ENCODE data around the gene FBXW8. TPM values are rescaled to one million over a fixed set of nuclear protein-coding genes. Genes with fewer than 3 reads are reported as not detected.
"Not testable (repeated sequence)": the region's sequence is repeated elsewhere in the genome, so short reads cannot be mapped to it uniquely, and the experiment has no call there.

The FBXW8 gene
- total and polyA plus RNA-seq, 4 donors, result 1.9 to 7.1 (median 4.9) TPM

DNA sequence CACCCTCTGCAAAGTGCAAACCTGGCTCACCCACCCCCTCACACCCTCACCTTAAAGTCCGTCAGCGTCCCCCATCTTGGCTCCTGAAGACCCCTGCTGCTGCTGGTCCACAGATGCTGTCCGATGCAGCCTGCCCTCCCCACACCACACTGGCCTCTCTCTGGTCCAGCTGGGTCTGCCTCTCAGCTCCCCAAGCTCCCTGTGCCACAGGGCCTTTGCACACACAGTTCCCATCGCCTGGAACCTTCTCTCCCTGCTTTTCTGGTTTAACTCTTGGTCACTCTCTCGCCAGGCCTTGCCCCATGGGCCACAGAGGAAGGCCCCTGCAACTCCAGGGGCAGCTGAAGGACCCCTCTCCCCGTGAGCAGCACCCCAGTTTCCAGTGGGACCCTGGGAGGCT, 143.5 kb downstream of the FBXW8 start:
- no peak overlapping the region for H3K9ac ChIP-seq (ENCODE audit: low read depth in 1 of 2, low read length in 2 of 2)
- no peaks in the 10 kb centered on the region for H3K4me1 ChIP-seq (ENCODE audit: control insufficient read depth in 4 of 4, insufficient read depth in 4 of 4, low read length in 3 of 4)
- WGBS, result 92% methylated on average over 6 of the region's 6 CpGs
- TF ChIP-seq, protein P1, sequence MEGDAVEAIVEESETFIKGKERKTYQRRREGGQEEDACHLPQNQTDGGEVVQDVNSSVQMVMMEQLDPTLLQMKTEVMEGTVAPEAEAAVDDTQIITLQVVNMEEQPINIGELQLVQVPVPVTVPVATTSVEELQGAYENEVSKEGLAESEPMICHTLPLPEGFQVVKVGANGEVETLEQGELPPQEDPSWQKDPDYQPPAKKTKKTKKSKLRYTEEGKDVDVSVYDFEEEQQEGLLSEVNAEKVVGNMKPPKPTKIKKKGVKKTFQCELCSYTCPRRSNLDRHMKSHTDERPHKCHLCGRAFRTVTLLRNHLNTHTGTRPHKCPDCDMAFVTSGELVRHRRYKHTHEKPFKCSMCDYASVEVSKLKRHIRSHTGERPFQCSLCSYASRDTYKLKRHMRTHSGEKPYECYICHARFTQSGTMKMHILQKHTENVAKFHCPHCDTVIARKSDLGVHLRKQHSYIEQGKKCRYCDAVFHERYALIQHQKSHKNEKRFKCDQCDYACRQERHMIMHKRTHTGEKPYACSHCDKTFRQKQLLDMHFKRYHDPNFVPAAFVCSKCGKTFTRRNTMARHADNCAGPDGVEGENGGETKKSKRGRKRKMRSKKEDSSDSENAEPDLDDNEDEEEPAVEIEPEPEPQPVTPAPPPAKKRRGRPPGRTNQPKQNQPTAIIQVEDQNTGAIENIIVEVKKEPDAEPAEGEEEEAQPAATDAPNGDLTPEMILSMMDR (IDR thresholded peaks at IDR 0.05; ENCODE audit: low read depth, low read length, missing input control), result no peak
- TF ChIP-seq, protein P2, sequence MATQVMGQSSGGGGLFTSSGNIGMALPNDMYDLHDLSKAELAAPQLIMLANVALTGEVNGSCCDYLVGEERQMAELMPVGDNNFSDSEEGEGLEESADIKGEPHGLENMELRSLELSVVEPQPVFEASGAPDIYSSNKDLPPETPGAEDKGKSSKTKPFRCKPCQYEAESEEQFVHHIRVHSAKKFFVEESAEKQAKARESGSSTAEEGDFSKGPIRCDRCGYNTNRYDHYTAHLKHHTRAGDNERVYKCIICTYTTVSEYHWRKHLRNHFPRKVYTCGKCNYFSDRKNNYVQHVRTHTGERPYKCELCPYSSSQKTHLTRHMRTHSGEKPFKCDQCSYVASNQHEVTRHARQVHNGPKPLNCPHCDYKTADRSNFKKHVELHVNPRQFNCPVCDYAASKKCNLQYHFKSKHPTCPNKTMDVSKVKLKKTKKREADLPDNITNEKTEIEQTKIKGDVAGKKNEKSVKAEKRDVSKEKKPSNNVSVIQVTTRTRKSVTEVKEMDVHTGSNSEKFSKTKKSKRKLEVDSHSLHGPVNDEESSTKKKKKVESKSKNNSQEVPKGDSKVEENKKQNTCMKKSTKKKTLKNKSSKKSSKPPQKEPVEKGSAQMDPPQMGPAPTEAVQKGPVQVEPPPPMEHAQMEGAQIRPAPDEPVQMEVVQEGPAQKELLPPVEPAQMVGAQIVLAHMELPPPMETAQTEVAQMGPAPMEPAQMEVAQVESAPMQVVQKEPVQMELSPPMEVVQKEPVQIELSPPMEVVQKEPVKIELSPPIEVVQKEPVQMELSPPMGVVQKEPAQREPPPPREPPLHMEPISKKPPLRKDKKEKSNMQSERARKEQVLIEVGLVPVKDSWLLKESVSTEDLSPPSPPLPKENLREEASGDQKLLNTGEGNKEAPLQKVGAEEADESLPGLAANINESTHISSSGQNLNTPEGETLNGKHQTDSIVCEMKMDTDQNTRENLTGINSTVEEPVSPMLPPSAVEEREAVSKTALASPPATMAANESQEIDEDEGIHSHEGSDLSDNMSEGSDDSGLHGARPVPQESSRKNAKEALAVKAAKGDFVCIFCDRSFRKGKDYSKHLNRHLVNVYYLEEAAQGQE (IDR thresholded peaks at IDR 0.05), result no peak
- TF ChIP-seq, protein P3, sequence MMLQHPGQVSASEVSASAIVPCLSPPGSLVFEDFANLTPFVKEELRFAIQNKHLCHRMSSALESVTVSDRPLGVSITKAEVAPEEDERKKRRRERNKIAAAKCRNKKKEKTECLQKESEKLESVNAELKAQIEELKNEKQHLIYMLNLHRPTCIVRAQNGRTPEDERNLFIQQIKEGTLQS (IDR thresholded peaks at IDR 0.05), result no peak
- TF ChIP-seq, protein P4, sequence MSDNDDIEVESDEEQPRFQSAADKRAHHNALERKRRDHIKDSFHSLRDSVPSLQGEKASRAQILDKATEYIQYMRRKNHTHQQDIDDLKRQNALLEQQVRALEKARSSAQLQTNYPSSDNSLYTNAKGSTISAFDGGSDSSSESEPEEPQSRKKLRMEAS (IDR thresholded peaks at IDR 0.05), result no peak
- TF ChIP-seq HNF4A (conservative IDR thresholded peaks at IDR 0.05) (no peak), FOXA2 (IDR thresholded peaks at IDR 0.05) (no peak), TAF1 (conservative IDR thresholded peaks at IDR 0.05) (no peak), FOXA1 (IDR thresholded peaks at IDR 0.05) (no peak), RXRA (IDR thresholded peaks at IDR 0.05) (no peak)
- no peaks in the 10 kb centered on the region for H3K36me3 ChIP-seq (ENCODE audit: control insufficient read depth in 4 of 4, insufficient read depth in 3 of 4, low read depth in 1 of 4, low read length in 3 of 4)
- no peak overlapping the region for H3K4me3 ChIP-seq (ENCODE audit: low read depth in 1 of 3, low read length in 3 of 3)
- H3K27ac ChIP-seq (ENCODE audit: low read depth in 1 of 2, low read length in 2 of 2), result no peak overlapping the region
- peaks cover 0 to 5% (median 0%) of the 10 kb centered on the region in 4 donors for H3K9me3 ChIP-seq (ENCODE audit: control insufficient read depth in 4 of 4, low read length in 3 of 4)
- no peaks in the 10 kb centered on the region for H3K27me3 ChIP-seq (ENCODE audit: control insufficient read depth in 4 of 4, insufficient read depth in 4 of 4, low read length in 3 of 4)
- DNase-seq (ENCODE audit: low spot score), result no peak

DNA sequence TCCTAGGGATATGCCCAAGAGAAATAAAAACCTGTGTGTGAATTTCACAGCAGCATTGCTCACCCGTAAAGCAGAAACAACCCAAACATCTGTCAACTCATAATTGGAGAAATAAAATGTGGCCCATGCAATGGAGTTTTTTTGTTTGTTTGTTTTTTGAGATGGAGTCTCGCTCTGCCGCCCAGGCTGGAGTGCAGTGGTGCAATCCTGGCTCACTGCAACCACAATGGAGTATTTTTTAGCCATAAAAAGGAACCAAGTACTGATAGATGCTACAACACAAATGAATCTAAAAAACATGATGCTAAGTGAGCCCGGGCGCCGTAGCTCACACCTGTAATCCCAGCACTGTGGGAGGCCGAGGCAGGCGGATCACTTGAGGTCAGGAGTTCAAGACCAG, 146.9 kb downstream of the FBXW8 start:
- H3K36me3 ChIP-seq (ENCODE audit: control insufficient read depth in 4 of 4, insufficient read depth in 3 of 4, low read depth in 1 of 4, low read length in 3 of 4); H3K27me3 ChIP-seq (ENCODE audit: control insufficient read depth in 4 of 4, insufficient read depth in 4 of 4, low read length in 3 of 4); H3K27ac ChIP-seq (ENCODE audit: low read depth in 1 of 2, low read length in 2 of 2); H3K4me1 ChIP-seq (ENCODE audit: control insufficient read depth in 4 of 4, insufficient read depth in 4 of 4, low read length in 3 of 4); H3K4me3 ChIP-seq (ENCODE audit: low read depth in 1 of 3, low read length in 3 of 3); H3K9me3 ChIP-seq (ENCODE audit: control insufficient read depth in 4 of 4, low read length in 3 of 4); DNase-seq (ENCODE audit: low spot score); H3K9ac ChIP-seq (ENCODE audit: low read depth in 1 of 2, low read length in 2 of 2): not testable (repeated sequence)
- 87% methylated on average over 8 of the region's 8 CpGs for WGBS

DNA sequence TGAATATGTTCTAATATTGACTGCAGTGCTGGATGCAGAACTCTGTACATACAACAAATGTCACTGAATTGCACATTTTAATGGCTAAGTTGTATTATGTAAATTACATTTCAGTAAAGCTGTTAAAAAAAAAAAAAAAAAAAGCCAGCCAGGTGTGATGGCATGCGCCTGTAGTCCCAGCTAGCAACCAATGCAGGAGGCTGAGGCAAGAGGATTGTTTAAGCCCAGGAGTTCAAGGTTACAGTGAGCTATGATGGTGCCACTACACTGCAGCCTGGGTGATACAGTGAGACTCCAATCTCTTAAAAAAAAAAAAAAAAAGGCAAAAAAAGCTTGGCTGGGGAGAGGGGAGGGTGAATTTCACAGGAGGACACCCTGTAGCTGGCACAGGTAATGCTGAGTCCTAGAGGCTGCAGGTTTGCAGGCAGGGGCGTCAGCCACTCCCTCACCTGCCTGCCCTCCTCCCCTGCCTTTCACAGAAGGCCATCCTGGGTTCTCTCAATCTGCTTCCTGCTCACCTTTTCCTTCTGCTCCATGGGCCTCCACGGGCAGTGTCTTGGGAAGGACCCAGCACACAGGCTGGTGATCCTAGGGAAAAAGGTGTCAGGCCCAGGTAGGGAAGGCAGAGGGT, 147.8 kb downstream of the FBXW8 start:
- WGBS, result 82% methylated on average over 3 of the region's 3 CpGs
- Histone ChIP-seq H3K9me3 (ENCODE audit: control insufficient read depth in 4 of 4, low read length in 3 of 4) (peaks cover 0 to 5% (median 0%) of the 10 kb centered on the region in 4 donors), H3K4me1 (ENCODE audit: control insufficient read depth in 4 of 4, insufficient read depth in 4 of 4, low read length in 3 of 4) (no peaks in the 10 kb centered on the region), H3K27me3 (ENCODE audit: control insufficient read depth in 4 of 4, insufficient read depth in 4 of 4, low read length in 3 of 4) (peaks cover 0 to 2% (median 0%) of the 10 kb centered on the region in 4 donors), H3K4me3 (ENCODE audit: low read depth in 1 of 3, low read length in 3 of 3) (no peak overlapping the region), H3K36me3 (ENCODE audit: control insufficient read depth in 4 of 4, insufficient read depth in 3 of 4, low read depth in 1 of 4, low read length in 3 of 4) (no peaks in the 10 kb centered on the region), H3K27ac (ENCODE audit: low read depth in 1 of 2, low read length in 2 of 2) (no peak overlapping the region), H3K9ac (ENCODE audit: low read depth in 1 of 2, low read length in 2 of 2) (no peak overlapping the region)
- DNase-seq (ENCODE audit: low spot score), result no peak
- no peak for TF ChIP-seq FOXA1 (IDR thresholded peaks at IDR 0.05)
- TF ChIP-seq, protein P3 (IDR thresholded peaks at IDR 0.05), result no peak
- no peak for TF ChIP-seq SP1 (IDR thresholded peaks at IDR 0.05)
- TF ChIP-seq, protein P5, sequence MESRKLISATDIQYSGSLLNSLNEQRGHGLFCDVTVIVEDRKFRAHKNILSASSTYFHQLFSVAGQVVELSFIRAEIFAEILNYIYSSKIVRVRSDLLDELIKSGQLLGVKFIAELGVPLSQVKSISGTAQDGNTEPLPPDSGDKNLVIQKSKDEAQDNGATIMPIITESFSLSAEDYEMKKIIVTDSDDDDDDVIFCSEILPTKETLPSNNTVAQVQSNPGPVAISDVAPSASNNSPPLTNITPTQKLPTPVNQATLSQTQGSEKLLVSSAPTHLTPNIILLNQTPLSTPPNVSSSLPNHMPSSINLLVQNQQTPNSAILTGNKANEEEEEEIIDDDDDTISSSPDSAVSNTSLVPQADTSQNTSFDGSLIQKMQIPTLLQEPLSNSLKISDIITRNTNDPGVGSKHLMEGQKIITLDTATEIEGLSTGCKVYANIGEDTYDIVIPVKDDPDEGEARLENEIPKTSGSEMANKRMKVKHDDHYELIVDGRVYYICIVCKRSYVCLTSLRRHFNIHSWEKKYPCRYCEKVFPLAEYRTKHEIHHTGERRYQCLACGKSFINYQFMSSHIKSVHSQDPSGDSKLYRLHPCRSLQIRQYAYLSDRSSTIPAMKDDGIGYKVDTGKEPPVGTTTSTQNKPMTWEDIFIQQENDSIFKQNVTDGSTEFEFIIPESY (IDR thresholded peaks at IDR 0.05), result no peak
- TF ChIP-seq, protein P2 (IDR thresholded peaks at IDR 0.05), result no peak
- TF ChIP-seq EGR1 (IDR thresholded peaks at IDR 0.05; ENCODE audit: low read depth in 2 of 2), result no peak
- TF ChIP-seq YY1 (IDR thresholded peaks at IDR 0.05), result no peak
- TF ChIP-seq TAF1 (conservative IDR thresholded peaks at IDR 0.05), result no peak
- no peak for TF ChIP-seq JUND (IDR thresholded peaks at IDR 0.05)
- TF ChIP-seq RXRA (IDR thresholded peaks at IDR 0.05), result no peak
- TF ChIP-seq, protein P4 (IDR thresholded peaks at IDR 0.05), result no peak
- no peak for TF ChIP-seq FOXA2 (IDR thresholded peaks at IDR 0.05)

All from liver (tissue), 9 donors.